GM19099 (cell line): ENCODE measurements around the gene PPP4R3B.

Experiments
- POLR2A ChIP-seq: IDR thresholded peaks from 3 replicates; pipeline ENCODE4 v1.6.1; 2011; ENCODE audit warnings: low read depth; ENCODE audit not compliant: insufficient read length; ENCODE audit errors: extremely low read depth

The PPP4R3B gene

DNA sequence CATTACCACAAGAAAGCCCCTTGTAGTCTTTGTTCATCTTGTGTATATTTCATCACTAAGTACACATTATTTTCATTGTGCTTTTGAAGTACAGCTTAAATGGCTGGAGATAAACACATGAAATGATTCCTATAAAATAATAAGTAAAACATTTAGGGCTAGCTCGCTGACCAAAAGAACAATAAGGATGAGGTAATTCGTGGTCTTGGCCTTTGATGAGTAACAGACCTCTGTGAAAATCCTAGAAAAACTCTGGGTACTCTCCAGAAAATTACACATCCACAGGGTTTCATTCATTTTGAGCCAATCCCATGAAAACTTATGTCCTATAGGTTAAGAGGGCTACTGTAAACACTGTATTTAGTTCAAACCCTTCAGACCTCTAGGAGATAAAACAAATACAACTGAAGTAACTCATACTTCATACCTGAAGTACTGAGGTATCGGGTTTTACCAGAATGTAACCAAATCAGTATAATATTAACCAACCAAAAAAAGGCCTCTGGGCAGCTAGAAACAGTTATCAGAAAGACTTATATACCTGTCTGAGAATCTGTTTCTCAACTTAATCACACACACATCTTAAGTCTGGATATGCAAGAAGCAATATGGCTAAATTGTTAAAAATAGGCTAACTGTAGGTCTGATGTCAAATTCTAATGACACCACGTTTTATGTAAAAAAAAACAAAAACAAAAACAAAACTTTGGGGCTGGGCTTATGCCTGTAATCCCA is 66.9 kb downstream of the PPP4R3B start:
- TF ChIP-seq POLR2A = no peak

DNA sequence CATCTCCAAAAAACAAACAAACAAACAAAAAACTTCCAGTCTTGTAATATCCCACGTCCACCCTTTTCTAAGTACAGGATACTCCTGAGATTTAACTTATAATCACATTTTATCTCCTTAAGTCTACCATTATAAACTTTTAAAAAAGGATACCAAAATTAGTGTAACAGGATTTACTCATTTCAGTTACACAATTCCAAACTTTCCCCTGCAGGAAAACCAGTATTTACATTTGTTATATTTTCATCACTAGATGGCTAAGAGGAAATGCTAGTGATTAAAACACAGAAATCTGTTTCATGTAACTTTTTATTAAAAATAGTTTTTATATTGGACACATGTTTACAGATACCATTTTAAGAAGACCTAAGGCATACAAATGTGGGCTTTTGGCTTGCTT is 70.4 kb downstream of the PPP4R3B start:
- TF ChIP-seq POLR2A = no peak

DNA sequence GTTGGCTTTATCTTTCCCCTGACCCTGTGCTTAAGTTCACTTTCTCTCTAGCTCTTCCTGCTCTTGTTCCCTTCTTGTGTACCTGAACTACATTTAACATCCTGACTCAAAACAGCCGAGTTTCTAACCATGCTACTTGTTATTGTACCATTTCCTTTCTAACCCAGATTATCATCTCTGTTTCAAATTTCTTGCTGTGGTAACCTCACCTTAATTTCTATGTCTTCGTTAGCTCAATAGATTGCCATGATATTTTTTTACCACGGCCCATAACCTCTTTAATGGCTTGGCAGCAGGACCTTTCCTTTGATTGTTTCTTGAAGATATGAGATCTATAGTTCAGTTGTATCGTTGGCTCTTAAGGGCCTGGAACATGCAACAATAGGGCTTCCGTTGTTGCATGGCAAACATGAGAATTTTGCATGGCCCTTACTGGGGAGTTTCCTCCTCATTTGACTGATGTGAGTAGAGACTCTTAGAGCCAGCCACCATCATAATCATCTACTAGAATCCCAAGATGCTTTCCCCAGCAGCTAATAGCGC is 86.8 kb downstream of the PPP4R3B start:
- TF ChIP-seq POLR2A = no peak

DNA sequence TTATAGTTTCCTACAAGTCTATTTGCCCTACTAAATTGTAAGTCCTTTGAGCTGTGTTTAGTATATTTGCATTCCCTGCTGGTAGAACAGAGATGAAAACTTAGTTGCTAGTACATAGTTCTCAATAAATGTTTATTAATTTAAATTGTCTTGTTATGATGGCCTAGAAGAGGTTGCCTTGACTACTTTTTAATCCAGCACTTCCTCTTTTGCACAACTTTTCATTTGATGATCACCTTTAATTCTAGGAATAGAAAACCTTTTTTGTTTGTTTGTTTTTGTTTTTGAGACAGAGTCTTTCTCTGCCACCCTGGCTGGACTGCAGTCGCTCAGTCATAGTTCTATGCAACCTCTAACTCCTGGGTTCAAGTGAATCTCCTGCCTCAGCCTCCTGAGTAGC is 91.2 kb downstream of the PPP4R3B start:
- no peak for TF ChIP-seq POLR2A

DNA sequence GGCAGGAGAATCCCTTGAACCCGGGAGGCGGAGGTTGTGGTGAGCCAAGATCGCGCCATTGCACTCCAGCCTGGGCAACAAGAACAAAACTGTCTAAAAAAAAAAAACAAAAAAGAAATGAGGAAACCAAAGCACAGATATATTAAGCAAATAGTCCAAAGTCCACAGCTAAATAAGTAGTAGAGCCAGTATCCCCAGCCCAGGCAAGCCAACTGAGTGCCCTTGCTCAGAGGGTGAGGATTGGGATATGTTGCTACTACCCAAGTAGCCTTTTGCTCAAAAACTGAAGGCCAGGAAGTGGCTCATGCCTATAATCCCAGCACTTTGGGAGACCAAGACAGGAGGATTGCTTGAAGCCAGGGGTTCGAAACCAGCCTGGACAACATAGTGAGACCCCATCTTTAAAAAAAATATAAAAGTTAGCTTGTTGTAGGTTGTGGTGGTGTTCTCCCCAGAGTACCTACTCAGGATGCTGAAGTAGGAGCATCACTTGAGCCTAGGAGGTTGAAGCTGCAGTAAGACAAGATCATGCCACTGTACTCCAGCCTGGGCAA is 92.5 kb downstream of the PPP4R3B start:
- TF ChIP-seq POLR2A = no peak

DNA sequence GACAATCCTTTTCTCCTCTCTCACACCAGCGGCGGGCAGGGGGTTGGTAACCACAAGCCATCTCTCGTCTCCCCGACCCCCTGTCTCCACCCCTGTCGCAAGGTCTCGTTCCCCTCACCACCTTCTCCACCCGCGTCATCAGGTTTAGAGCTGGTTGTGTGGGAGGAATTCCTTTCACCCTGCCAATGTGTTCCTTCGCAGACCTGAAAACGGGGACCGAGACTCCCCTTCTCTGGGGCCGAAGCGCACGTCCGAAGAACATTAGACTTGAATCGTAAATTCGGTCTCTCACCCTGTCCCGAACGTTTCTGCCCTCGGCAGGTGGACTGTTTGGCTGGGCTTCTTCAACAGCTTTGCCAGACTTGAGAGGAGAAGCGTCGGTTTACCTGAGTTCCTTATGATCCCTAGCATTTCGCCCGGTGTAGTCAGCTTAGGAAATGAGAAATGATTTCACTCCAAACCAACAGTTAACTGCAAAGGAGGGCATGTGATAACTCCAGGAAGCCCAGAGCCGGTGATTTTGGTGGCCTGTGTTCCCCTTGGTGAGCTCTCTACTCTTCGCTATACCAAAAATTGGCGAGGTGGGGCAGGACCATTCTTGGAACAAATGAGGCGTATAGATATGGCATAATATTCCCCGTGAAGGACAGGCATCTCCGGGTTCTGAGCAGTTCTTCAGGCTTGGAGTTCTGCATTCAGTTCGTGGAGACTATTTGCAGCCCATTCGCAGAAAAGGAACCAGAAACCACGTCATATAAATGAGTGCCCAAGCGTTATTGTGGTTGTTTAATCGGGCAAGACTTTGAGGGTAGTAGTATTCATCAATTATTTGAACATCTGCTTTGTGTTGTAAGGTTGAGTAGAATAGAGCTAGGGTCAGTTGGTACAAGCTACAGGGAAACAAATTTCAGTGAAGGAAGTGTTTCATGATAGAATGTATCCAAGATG is 97.2 kb downstream of the PPP4R3B start:
- TF ChIP-seq POLR2A = no peak

DNA sequence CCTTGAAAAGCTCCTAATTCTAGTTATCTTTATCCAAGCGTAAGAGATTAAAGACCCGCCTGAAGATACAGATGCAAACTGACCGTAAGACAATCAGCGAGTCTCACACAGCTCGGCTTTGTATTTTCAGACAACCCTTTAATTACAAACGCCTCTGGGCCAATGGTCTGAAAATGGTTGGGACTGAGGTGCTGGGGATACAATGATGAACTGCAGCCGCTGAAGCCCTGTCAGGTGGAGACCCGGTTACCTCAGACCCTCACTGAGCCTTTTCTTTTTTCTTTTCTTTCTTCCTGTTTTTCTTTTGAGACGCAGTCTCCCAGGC is 98.6 kb downstream of the PPP4R3B start:
- TF ChIP-seq POLR2A = no peak

DNA sequence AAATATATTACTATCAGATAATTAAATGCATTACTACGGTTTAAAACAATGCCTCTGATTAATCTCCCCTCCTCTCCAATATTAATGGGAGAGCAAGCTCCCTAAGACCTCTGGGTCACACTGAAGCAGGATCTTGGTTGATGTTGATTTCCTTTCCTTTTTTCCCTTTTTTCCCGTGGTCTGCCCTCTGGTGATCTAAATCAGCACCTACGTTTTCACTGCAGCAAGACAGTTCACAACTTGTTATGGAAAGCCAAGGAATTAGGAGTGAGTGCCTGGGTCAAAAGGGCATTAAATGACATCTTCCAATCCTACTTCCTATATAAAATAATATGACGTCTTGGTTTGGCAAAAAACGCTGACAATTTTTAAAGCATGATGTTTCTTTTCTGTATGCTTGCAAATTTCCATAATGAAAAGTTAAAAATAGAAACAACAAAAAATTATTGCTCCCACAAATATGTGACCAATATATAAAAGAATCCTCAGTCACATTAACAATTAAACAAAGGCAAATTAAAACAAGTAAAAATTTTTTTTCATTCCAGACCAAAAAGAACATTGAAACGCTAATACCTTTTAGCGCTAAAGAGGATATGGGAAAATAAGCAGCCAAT is 105.8 kb downstream of the PPP4R3B start:
- no peak for TF ChIP-seq POLR2A

DNA sequence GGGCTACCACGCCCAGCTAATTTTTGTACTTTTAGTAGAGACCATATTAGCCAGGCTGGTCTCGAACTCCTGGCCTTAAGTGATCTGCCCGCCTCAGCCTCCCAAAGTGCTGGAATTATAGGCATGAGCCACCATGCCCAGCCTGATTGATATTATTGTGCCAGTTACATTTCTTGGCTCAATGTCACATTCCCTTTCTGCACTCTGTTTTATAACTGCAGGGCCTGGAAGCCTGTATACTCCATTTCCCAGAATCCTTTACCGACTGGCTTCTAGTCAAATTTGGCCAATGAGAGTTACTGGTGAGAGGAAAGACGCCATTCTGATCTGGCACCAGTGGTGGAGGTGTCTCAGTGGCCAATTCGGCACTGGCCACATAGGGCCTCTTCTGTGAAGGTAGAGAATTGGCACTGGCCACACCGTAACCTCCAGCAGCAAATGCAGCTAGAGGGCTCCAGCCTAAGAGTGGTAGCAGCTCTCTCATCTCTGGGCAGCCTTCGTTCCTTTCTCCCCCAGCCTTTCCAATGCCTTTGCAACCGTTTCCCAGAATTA is 114.8 kb downstream of the PPP4R3B start:
- TF ChIP-seq POLR2A = no peak

DNA sequence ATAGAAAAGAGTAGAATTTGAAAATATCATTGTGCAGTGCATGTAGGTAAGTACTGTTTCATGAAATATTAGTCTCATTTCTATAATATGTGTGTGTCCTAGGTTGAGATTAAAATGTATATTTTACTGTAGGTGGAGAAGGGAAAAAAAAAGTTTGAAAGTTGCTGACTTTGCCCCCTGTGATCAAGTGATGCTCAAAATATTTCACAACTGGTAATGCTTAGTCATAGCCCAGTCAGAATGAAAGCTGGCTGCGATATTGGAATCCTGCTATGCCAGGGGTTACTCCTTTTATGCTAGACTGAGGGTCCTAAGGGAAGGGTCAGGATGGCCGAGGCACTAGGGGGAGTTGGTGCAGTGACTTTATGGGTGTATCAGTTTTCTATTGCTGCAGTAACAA is 117.4 kb downstream of the PPP4R3B start:
- no peak for TF ChIP-seq POLR2A

DNA sequence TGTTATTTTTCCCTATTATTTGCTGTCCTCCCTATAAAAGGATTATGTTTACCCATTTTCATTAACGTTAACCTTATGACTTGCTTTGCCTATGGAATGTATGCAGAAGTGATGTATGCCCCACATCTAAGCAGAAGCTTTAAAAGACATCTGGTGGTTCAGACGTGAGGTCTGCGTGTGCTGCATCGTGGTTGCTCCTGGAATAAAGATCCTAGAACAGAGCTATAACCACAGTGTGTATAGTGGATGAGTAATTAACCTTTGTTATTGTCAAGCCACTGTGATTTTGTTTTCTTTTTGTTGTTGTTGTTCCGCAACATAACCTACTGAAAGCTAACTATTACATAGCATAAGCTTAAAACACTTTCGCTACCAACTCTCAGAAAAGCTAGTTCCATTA is 118.8 kb downstream of the PPP4R3B start:
- no peak for TF ChIP-seq POLR2A
